Vagina (tissue), 2 donors: ENCODE data around the gene IPO8. TPM values are rescaled to one million over a fixed set of nuclear protein-coding genes. Genes with fewer than 3 reads are reported as not detected.

Source experiments
- DNase-seq, 2 donors: peaks; one replicate each; pipeline ENCODE4 v3.0.0-alpha.2; 2017; ENCODE audit errors: extremely low spot score in 2 of 2
- H3K27ac ChIP-seq: fragments of 200-600 bp; sonication (generic); one replicate; pipeline ENCODE4 v1.5.1; 2019
- H3K27me3 ChIP-seq: fragments of 200-600 bp; sonication (generic); one replicate; pipeline ENCODE4 v1.5.1; 2019
- H3K36me3 ChIP-seq, 2 donors: fragments of 200-600 bp; sonication (generic); one replicate each; pipeline ENCODE4 v1.5.1; 2017 to 2019
- H3K4me1 ChIP-seq: fragments of 200-600 bp; sonication (generic); one replicate; pipeline ENCODE4 v1.5.1; 2019
- H3K4me3 ChIP-seq, 2 donors: fragments of 200-600 bp; sonication (generic); 1 replicate in 1 of 2; 2 replicates in 1 of 2; pipeline ENCODE4 v1.5.1; 2016 to 2019
- H3K9me3 ChIP-seq: fragments of 200-600 bp; sonication (generic); one replicate; pipeline ENCODE4 v1.5.1; 2019
- POLR2A ChIP-seq, 2 donors: fragments of 450-650 bp; IDR thresholded peaks; one replicate each; pipeline ENCODE4 v1.6.1; 2017; ENCODE audit warnings: antibody characterized with exemption in 2 of 2, mild to moderate bottlenecking in 2 of 2, moderate library complexity in 2 of 2
- POLR2AphosphoS5 ChIP-seq, 2 donors: sonication (generic); formaldehyde crosslinking; IDR thresholded peaks; one replicate each; pipeline ENCODE4 v1.9.0; 2017; ENCODE audit warnings: antibody characterized with exemption in 2 of 2, mild to moderate bottlenecking in 2 of 2, low read depth in 1 of 2; ENCODE audit not compliant: insufficient read depth in 1 of 2
- intact Hi-C: fragments of 100-400 bp; cut with DNase I; formaldehyde crosslinking; loops from one replicate; pipeline ENCODE4 v1.15.1; 2023
- total RNA-seq: library from RNA; depleted of rRNA; stranded (reverse); fragments of >200 nt; gene quantifications from one replicate; pipeline ENCODE4 v1.2.3, GENCODE V29; 2016
- TF ChIP-seq, protein P1 (sequence below), 3 experiments: fragments of 450-650 bp in 2 of 3; fragments of 200-600 bp in 1 of 3; sonication (generic) in 1 of 3; IDR thresholded peaks; one replicate each; pipeline ENCODE4 v1.5.1; 2017 to 2019; ENCODE audit warnings: antibody characterized with exemption in 3 of 3, mild to moderate bottlenecking in 2 of 3, moderate library complexity in 2 of 3

IPO8 gene
- total RNA-seq = 21.4 TPM

DNA sequence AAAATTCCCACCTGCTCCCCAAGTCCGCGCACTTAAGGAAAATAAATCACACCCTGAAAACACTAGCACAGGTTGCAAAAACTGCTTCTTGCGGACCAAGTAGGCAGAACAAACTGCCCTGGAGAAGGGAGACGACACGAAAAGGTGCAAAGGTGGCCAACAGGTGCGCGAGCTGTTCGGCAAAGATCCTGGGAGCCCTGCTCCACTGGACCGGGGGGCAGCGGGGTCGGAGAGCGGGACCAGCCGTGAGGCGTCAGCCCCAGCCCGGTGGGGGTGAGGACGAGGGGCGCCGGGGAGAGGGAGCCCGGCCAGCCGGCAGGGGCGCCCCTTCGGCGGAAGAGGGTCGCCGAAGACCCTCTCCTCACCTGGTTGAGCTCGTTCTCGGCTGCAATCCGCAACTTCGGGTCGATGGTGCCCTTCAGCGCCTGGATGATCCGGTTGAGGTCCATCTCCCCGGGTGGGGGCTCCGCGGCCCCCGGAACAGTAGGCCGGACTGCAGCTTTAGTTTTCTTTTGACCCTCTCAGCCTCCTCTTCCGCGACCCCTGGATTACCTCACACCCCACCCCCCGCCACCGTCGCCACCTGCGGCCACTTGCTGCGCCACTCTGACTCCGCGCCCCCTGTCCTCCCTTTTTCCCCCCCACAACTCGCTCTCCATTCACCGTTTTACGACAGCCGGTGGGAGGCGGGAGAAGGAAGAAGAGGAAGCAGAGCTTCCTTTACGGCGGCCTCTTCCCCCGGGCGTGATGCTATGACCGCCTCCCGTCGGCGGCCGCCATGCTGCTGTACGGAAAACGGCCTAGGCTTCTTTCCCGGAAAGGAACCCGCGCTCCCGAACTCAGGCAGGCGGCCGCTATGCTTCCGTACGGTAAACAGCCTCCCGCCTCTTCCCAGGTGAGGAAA lies at the start of gene IPO8:
Gene IPO8 (minus strand): TSS at position 671 of the 904 bp plus-strand sequence. CDS start 222 bp downstream, at position 449.
- no peaks in the 10 kb centered on the region for H3K9me3 ChIP-seq
- peak within 1 kb of the TSS; percentile 84 for H3K27ac ChIP-seq
- TF ChIP-seq POLR2AphosphoS5 (IDR thresholded peaks at IDR 0.05; ENCODE audit: insufficient read depth in 1 of 2, low read depth in 1 of 2) (peak; percentile 57 to 71), POLR2A (IDR thresholded peaks at IDR 0.05) (no peak)
- TF ChIP-seq, protein P1, sequence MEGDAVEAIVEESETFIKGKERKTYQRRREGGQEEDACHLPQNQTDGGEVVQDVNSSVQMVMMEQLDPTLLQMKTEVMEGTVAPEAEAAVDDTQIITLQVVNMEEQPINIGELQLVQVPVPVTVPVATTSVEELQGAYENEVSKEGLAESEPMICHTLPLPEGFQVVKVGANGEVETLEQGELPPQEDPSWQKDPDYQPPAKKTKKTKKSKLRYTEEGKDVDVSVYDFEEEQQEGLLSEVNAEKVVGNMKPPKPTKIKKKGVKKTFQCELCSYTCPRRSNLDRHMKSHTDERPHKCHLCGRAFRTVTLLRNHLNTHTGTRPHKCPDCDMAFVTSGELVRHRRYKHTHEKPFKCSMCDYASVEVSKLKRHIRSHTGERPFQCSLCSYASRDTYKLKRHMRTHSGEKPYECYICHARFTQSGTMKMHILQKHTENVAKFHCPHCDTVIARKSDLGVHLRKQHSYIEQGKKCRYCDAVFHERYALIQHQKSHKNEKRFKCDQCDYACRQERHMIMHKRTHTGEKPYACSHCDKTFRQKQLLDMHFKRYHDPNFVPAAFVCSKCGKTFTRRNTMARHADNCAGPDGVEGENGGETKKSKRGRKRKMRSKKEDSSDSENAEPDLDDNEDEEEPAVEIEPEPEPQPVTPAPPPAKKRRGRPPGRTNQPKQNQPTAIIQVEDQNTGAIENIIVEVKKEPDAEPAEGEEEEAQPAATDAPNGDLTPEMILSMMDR (IDR thresholded peaks at IDR 0.05) = peak in 1 of 3 experiments; percentile 17
- peaks cover 45% of the 10 kb centered on the region for H3K4me1 ChIP-seq
- H3K27me3 ChIP-seq = no peaks in the 10 kb centered on the region
- peak within 1 kb of the TSS; percentile 73 to 89 for H3K4me3 ChIP-seq
- no peaks in the 10 kb centered on the region for H3K36me3 ChIP-seq
- DNase-seq = peak in 1 of 2 donors; percentile 89
- intact Hi-C loops = no loop called here

DNA sequence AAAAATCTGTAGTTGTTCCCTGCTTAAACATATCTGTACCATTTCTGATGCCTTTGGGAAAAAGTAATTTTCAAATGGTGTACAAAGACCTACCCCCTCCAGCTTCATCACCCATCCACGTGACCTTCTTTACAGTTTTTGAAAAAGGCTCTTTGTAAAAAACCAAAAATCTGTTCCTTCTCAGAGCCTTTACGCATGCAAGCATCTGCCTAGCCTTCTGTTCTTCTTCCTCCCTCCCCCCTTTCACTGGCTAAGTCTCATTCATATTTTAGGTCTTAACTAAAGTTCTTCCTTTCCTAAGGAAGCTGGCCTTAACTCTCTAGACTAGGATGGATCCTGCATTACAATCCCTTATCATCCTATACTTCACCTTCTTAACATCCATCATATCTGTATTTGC lies 48.7 kb upstream of the IPO8 start:
- Histone ChIP-seq H3K27ac (no peak overlapping the region), H3K36me3 (peaks cover 0 to 3% of the 10 kb centered on the region in 2 donors), H3K4me3 (no peak overlapping the region), H3K9me3 (no peaks in the 10 kb centered on the region), H3K4me1 (no peaks in the 10 kb centered on the region), H3K27me3 (no peaks in the 10 kb centered on the region)
- TF ChIP-seq POLR2AphosphoS5 (IDR thresholded peaks at IDR 0.05; ENCODE audit: insufficient read depth in 1 of 2, low read depth in 1 of 2) (no peak), POLR2A (IDR thresholded peaks at IDR 0.05) (no peak)
- TF ChIP-seq, protein P1 (IDR thresholded peaks at IDR 0.05) = no peak
- no peak for DNase-seq
- intact Hi-C loops = no loop called here

DNA sequence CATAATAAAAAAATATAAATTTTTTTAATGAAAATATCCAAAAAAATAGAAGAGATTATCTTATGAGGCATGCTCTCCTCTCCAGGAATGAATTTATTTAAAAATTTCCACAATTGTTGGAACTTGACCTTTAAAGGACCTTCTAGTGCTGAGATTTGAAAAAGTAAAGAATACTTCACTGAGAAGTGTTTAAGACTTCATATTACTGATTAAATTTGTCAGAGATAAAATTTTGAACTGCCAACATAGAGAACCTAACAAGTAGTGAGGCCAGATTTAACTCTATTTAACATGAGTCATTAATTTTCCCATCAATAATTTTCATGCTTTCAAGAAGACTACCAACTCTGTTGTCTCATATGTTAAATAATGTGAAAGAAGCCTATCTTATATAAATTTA lies 44.6 kb upstream of the IPO8 start:
- intact Hi-C loops = no loop called here

DNA sequence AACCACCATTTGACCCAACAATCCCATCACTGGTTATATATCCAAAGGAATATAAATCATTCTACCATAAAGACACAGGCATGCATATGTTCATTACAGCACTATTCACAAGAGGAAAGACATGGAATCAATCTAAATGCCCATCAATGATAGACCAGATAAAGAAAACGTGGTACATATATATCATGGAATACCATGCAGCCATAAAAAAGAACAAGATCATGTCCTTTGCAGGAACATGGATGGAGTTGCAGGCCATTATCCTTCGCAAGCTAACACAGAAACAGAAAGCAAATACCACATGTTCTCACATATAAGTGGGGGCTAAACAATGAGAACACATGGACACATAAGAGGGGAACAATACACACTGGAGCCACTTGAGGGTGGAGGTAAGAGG lies 43.4 kb upstream of the IPO8 start:
- H3K9me3 ChIP-seq = no peaks in the 10 kb centered on the region
- no peaks in the 10 kb centered on the region for H3K4me1 ChIP-seq
- DNase-seq = no peak
- H3K27ac ChIP-seq = no peak overlapping the region
- H3K27me3 ChIP-seq = no peaks in the 10 kb centered on the region
- H3K36me3 ChIP-seq = peaks cover 0 to 21% of the 10 kb centered on the region in 2 donors
- intact Hi-C loops = no loop called here
- no peak overlapping the region for H3K4me3 ChIP-seq
- TF ChIP-seq POLR2A (IDR thresholded peaks at IDR 0.05) = no peak
- no peak for TF ChIP-seq POLR2AphosphoS5 (IDR thresholded peaks at IDR 0.05; ENCODE audit: insufficient read depth in 1 of 2, low read depth in 1 of 2)
- TF ChIP-seq, protein P1 (IDR thresholded peaks at IDR 0.05) = no peak

More for the DNA sequence above, 44.6 kb upstream of the IPO8 start:
- no peak overlapping the region for H3K27ac ChIP-seq
- no peak for DNase-seq
- H3K4me1 ChIP-seq = no peaks in the 10 kb centered on the region
- H3K36me3 ChIP-seq = peaks cover 0 to 16% of the 10 kb centered on the region in 2 donors
- no peaks in the 10 kb centered on the region for H3K9me3 ChIP-seq
- no peaks in the 10 kb centered on the region for H3K27me3 ChIP-seq
- TF ChIP-seq POLR2A (IDR thresholded peaks at IDR 0.05) (no peak), POLR2AphosphoS5 (IDR thresholded peaks at IDR 0.05; ENCODE audit: insufficient read depth in 1 of 2, low read depth in 1 of 2) (no peak)
- TF ChIP-seq, protein P1 (IDR thresholded peaks at IDR 0.05) = no peak
- H3K4me3 ChIP-seq = no peak overlapping the region
